Right ventricle myocardium superior (tissue), 1 donor: ENCODE measurements around the gene TLE5. TPM values are rescaled to one million over a fixed set of nuclear protein-coding genes. Genes with fewer than 3 reads are reported as not detected.
A peak's percentile ranks its signal among the peaks of the same experiment; 100 is the strongest.

Experiments
- ATAC-seq: fragments of 200-7000 bp; cut with Tn5 transposase; one replicate; pipeline ENCODE4 v1.9.1; 2020; ENCODE audit warnings: mild to moderate bottlenecking; ENCODE audit not compliant: poor library complexity
- DNase-seq: peaks from one replicate; pipeline ENCODE4 v3.0.0-alpha.2; 2020
- intact Hi-C: fragments of 100-400 bp; cut with DNase I; formaldehyde crosslinking; loops from one replicate; pipeline ENCODE4 v1.11.2; 2022
- long read RNA-seq: library from polyadenylated mRNA; unstranded; transcript quantifications from one replicate; pipeline ENCODE4 v2.0.0, GENCODE V29; 2021
- total RNA-seq: library from RNA; stranded (reverse); fragmentation: NEBNext Ultra II Directional; extraction: Animal tissue kit (Norgen Biotek cat#: 25700); gene quantifications from one replicate; pipeline ENCODE4 v1.2.1, GENCODE V29; 2021
- donor health status: DM: no; HTN: yes; CAD: no; lungs with severe emphysema.

Gene TLE5
- 760 TPM for total RNA-seq
- long read RNA-seq, transcript AES-201 (7 exons, 1,884 nt), result minor isoform, 93 of 912 reads
- long read RNA-seq, transcript AES-207 (6 exons, 942 nt), result minor isoform, 68 of 912 reads
- long read RNA-seq, transcript AES-202 (7 exons, 1,608 nt), result major isoform, 566 of 912 reads
- long read RNA-seq, partial matches to known transcripts, result 13 of 912 reads
- long read RNA-seq, other reads (novel, unspliced or antisense), result 168 of 912 reads

GRCh38 chr19:3062165-3063105 is at the start of gene TLE5:
Gene TLE5 (minus strand): TSS chr19:3062495. CDS start chr19:3062200, 295 bp downstream.
- intact Hi-C loops, result no loop called here

GRCh38 chr19:3111586-3112247 is 49.4 kb upstream of the TLE5 start:
- intact Hi-C loops, result no loop called here
- ATAC-seq (no peak), DNase-seq (no peak)

More at GRCh38 chr19:3062165-3063105, at the start of gene TLE5:
- DNase-seq, result peak; percentile 82
- ATAC-seq, result peak; percentile 66

- DNase-seq (no peak), ATAC-seq (no peak)
- intact Hi-C loops, result no loop called here
These were observed 48.0 kb upstream of the TLE5 start for GRCh38 chr19:3110126-3110825.

- intact Hi-C loops, result loop anchor here (5.0 to 10.0 kb wide), 2 partner anchors 37 to 145 kb away; no protein-coding TSS in a partner anchor
- DNase-seq (peak; percentile 38), ATAC-seq (no peak)
These were observed 47.2 kb upstream of the TLE5 start for GRCh38 chr19:3109491-3109890.

GRCh38 chr19:3108775-3109174 is 46.5 kb upstream of the TLE5 start:
- DNase-seq (peak; percentile 73), ATAC-seq (peak; percentile 50)
- intact Hi-C loops, result loop anchor here (5.0 to 10.0 kb wide), 2 partner anchors 36 to 144 kb away; no protein-coding TSS in a partner anchor

GRCh38 chr19:3107658-3108057 is 45.4 kb upstream of the TLE5 start:
- no peak for ATAC-seq
- intact Hi-C loops, result loop anchor here (5.0 to 10.0 kb wide), 2 partner anchors 35 to 143 kb away; no protein-coding TSS in a partner anchor
- DNase-seq, result no peak

- ATAC-seq, result no peak
- no peak for DNase-seq
- intact Hi-C loops, result loop anchor here (5.0 to 10.0 kb wide), 2 partner anchors 34 to 142 kb away; no protein-coding TSS in a partner anchor
These were observed 44.3 kb upstream of the TLE5 start for GRCh38 chr19:3106509-3107141.

- intact Hi-C loops, result loop anchor here (5.0 to 10.0 kb wide), 2 partner anchors 34 to 141 kb away; no protein-coding TSS in a partner anchor
- DNase-seq (no peak), ATAC-seq (no peak)
These were observed 43.6 kb upstream of the TLE5 start for GRCh38 chr19:3105641-3106508.

- ATAC-seq, result no peak
- no peak for DNase-seq
- intact Hi-C loops, result loop anchor here (10.0 kb wide), 1 partner anchor 140 kb away; no protein-coding TSS in a partner anchor
These were observed 42.4 kb upstream of the TLE5 start for GRCh38 chr19:3104708-3104983.

- intact Hi-C loops, result loop anchor here (10.0 kb wide), 1 partner anchor 138 kb away; no protein-coding TSS in a partner anchor
These were observed 40.2 kb upstream of the TLE5 start for GRCh38 chr19:3102239-3103140.

GRCh38 chr19:3100747-3101730 is 38.7 kb upstream of the TLE5 start:
- DNase-seq (no peak), ATAC-seq (no peak)
- intact Hi-C loops, result loop anchor here (10.0 kb wide), 1 partner anchor 136 kb away; no protein-coding TSS in a partner anchor

More at GRCh38 chr19:3102239-3103140, 40.2 kb upstream of the TLE5 start:
- DNase-seq (no peak), ATAC-seq (no peak)

GRCh38 chr19:3100331-3100730 is 38.0 kb upstream of the TLE5 start:
- ATAC-seq (no peak), DNase-seq (no peak)
- intact Hi-C loops, result loop anchor here (10.0 kb wide), 1 partner anchor 136 kb away; no protein-coding TSS in a partner anchor

GRCh38 chr19:3099347-3100145 is 37.3 kb upstream of the TLE5 start:
- ATAC-seq (no peak), DNase-seq (no peak)
- intact Hi-C loops, result loop anchor here (10.0 kb wide), 1 partner anchor 135 kb away; no protein-coding TSS in a partner anchor
